ENCODE data around the gene TMEM87A. TPM values are rescaled to one million over a fixed set of nuclear protein-coding genes. Genes with fewer than 3 reads are reported as not detected.
A peak's percentile ranks its signal among the peaks of the same experiment; 100 is the strongest.

TMEM87A gene
- total RNA-seq, 2 experiments from 2014 or later, result 34.8 to 35.8 TPM

DNA sequence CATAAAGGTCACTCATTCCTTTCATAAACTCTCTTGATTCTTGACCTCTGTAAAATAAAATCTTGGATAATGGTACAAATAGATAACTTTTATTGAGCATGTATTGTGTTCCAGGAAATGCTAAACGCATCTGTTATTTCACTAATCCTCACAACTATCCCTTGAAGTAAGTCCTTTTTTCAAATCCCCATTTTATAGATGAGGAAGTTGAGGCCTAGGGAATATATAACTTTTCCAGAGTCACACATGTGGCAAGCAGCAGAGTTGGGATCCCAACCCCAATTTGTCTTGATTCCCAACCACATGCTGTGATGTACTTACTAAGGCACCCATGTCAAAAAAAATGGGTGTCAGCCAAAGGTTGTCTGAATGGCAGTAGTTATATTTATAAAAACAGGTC lies 71.4 kb downstream of the TMEM87A start:
- peaks cover 24% of the 10 kb centered on the region for H3K36me3 Mint-ChIP-seq
- peaks cover 30% of the 10 kb centered on the region for H3K4me1 Mint-ChIP-seq
- DNase-seq, result no peak
- no peak overlapping the region for H3K4me3 Mint-ChIP-seq
- H3K9me3 Mint-ChIP-seq, result no peaks in the 10 kb centered on the region
- no peaks in the 10 kb centered on the region for H3K27me3 Mint-ChIP-seq
- no peak overlapping the region for H3K27ac Mint-ChIP-seq

DNA sequence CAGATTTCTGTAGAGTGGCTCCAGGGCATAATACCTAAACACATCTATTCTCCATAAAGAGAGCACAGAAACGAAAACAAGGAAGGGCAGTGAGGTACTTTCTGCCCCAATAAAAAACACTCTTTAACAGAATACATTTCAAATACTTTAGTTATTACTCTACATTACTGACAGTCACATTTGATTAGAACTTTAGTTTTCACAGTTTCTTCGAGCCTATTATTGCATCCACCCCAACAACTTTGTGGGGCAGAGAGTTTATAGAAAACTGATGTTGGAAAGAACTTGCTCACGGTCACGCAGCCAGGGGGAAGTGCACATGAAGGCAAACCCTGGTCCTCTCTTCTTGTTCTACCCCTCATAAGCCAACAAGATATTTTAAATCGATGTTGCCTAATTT lies 74.1 kb downstream of the TMEM87A start:
- H3K36me3 Mint-ChIP-seq, result peaks cover 42% of the 10 kb centered on the region
- H3K27ac Mint-ChIP-seq, result no peak overlapping the region
- H3K9me3 Mint-ChIP-seq, result peaks cover 4% of the 10 kb centered on the region
- no peaks in the 10 kb centered on the region for H3K27me3 Mint-ChIP-seq
- DNase-seq, result no peak
- peaks cover 20% of the 10 kb centered on the region for H3K4me1 Mint-ChIP-seq
- H3K4me3 Mint-ChIP-seq, result no peak overlapping the region

DNA sequence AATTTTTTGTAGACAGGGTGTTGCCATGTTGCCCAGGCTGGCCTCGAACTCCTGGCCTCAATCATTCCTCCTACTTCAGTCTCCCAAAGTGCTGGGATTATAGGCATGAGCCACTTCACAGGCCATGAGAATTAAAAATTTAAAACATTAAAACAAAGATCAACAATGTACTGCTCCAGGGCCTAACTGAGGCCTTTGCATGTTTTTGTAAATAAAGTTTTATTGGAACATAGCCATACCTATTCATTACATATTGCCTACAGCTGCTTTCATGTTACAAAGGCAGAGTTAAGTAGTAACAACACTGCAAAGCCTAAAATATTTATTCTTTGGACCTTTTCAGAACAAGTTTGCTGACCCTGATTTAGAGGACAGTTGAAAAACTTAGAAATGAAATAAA lies 74.7 kb downstream of the TMEM87A start:
- Mint-ChIP-seq H3K27ac (no peak overlapping the region), H3K9me3 (peaks cover 4% of the 10 kb centered on the region), H3K27me3 (no peaks in the 10 kb centered on the region), H3K4me1 (peaks cover 22% of the 10 kb centered on the region), H3K4me3 (no peak overlapping the region), H3K36me3 (peaks cover 45% of the 10 kb centered on the region)
- DNase-seq, result no peak

DNA sequence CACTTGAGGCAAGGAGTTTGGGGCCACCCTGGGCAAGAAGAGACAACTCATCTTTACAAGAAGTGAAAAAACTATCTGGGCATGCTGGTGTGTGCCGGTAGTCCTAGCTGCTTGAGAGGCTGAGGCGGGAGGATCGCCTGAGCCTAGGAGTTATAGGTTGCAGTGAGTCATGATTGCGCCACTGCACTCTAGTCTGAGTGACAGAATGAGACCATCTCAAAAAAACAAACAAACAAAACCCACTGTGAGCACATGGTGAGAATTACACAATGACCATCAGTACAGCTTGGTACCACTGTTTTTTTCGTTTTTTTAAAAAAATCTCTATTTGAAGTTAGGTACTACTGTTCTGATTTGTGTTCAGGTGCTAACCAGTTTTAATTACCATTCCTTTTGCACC lies 78.7 kb downstream of the TMEM87A start:
- peaks cover 4% of the 10 kb centered on the region for H3K9me3 Mint-ChIP-seq
- H3K4me3 Mint-ChIP-seq, result no peak overlapping the region
- peak; percentile 17 for DNase-seq

DNA sequence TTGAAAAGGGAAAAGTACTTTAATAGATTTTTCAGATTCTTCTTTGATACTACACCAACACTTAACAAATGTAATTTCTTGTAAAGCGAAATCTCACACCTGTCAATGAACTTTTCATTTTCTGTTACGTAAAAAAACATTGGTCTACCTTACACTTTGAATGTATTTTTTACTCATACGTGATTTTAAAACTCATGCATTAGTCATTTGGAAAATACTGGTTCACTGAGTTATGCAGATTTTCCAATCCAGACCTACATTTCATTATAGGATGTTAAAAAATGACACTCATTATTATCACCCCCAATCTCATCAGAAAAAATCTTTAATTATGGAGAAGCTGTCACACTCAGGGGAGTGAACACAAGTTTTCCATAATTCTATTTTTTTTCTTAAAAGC lies 79.8 kb downstream of the TMEM87A start:
- Mint-ChIP-seq H3K4me1 (peaks cover 47% of the 10 kb centered on the region), H3K36me3 (peaks cover 65% of the 10 kb centered on the region), H3K27me3 (no peaks in the 10 kb centered on the region), H3K27ac (peak overlapping the region; percentile 93), H3K4me3 (peak overlapping the region; percentile 30), H3K9me3 (peaks cover 4% of the 10 kb centered on the region)
- DNase-seq, result no peak

More for the DNA sequence above, 78.7 kb downstream of the TMEM87A start:
- peaks cover 46% of the 10 kb centered on the region for H3K4me1 Mint-ChIP-seq
- H3K27ac Mint-ChIP-seq, result peak overlapping the region; percentile 93
- peaks cover 58% of the 10 kb centered on the region for H3K36me3 Mint-ChIP-seq
- no peaks in the 10 kb centered on the region for H3K27me3 Mint-ChIP-seq

DNA sequence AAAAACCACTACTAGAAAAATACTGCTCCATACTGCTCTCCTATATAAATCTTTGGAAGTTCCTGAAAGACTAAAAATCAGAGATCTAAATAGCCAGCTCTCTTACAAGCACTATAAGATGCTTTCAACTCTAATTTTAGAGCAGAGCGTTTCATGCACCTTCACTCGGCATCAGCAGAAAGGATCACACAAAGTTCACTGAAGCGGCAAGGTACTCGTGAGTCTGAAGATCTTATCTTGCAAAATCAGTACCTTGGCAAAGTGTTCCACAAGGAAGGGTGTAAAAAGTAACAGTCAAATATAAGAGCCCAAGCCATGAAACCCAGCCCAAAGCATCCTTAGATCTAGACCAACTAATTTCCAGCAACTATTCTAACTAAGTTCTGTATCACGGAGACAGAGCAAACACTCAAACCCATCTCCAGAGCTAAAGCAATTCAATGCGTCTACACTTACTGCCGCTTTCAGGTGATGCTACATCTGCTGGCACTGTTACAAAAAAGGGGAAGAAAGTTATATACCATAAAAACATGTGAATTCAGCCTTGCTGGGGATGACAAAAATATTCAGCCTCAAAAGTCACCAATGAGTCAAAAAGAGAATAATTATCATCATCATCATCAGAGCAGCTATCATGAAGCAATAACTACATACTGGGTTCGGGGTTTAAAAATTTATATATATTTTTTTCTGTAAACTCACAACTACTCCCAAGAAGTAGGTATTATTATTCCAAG lies 81.5 kb downstream of the TMEM87A start:
- Mint-ChIP-seq H3K9me3 (peaks cover 4% of the 10 kb centered on the region), H3K27ac (peak overlapping the region; percentile 18), H3K36me3 (peaks cover 55% of the 10 kb centered on the region), H3K27me3 (no peaks in the 10 kb centered on the region), H3K4me3 (no peak overlapping the region), H3K4me1 (peaks cover 47% of the 10 kb centered on the region)
- DNase-seq, result no peak

DNA sequence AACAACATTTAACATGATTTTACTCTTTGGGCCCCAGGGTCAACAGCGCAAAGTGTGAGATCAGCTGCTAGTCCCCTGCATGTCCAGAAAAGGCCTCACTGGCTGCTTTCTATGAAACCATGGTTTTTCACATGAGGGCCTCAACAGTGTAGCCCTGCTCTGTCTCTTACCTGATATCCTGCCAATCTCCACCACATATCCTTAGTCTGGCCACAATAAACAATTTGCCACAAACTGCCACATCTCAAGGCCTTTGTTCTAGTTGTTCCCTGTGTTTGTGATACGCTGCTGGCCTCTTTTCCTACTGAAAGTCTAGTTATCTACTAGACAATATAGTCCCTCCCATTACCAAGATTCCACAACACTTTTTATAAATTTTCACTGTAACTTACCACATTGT lies 82.9 kb downstream of the TMEM87A start:
- H3K27me3 Mint-ChIP-seq, result no peaks in the 10 kb centered on the region
- H3K4me3 Mint-ChIP-seq, result no peak overlapping the region
- peaks cover 48% of the 10 kb centered on the region for H3K36me3 Mint-ChIP-seq
- H3K9me3 Mint-ChIP-seq, result no peaks in the 10 kb centered on the region
- peaks cover 44% of the 10 kb centered on the region for H3K4me1 Mint-ChIP-seq
- no peak for DNase-seq
- H3K27ac Mint-ChIP-seq, result peak overlapping the region; percentile 25

DNA sequence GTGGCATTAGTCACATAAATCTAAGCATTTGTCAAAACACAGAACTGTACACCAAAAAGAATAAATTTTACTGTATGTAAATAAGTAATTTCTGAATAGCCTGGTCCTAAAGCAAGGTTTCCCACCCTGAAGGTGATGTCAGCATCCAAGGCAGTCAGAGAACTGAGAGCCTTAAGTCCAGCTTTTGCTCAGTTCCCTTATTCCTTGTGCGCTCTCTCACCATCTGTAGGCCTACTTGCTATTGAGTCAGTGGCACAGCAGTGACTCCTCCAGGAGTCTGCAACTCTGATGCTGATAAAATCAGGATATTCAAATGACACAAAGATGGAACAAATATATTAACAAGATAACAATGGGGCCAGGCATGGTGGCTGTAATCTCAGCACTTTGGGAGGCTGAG lies 87.4 kb downstream of the TMEM87A start:
- Mint-ChIP-seq H3K4me3 (no peak overlapping the region), H3K36me3 (peaks cover 36% of the 10 kb centered on the region), H3K27ac (no peak overlapping the region), H3K27me3 (no peaks in the 10 kb centered on the region), H3K4me1 (peaks cover 17% of the 10 kb centered on the region), H3K9me3 (no peaks in the 10 kb centered on the region)
- DNase-seq, result no peak

DNA sequence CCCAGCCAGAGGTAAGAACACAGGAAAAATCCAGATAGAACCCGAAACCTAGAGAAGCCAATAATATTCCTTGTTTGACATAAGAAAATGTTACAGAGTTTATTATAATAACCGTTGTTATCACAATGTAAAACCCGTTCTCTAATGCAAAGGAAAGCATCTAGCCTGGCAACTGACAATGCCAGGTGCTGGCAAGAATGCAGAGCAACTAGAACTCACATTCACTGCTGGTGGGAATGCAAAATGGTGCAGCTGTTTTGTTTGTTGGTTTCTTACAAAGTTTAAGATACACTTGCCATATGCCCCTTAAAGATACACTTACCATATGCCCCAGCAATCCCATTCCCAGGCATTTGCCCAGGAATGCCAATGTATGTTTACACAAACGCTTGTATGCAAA lies 88.5 kb downstream of the TMEM87A start:
- H3K9me3 Mint-ChIP-seq, result no peaks in the 10 kb centered on the region
- no peak overlapping the region for H3K27ac Mint-ChIP-seq
- H3K4me1 Mint-ChIP-seq, result peaks cover 8% of the 10 kb centered on the region
- H3K36me3 Mint-ChIP-seq, result peaks cover 28% of the 10 kb centered on the region
- H3K4me3 Mint-ChIP-seq, result no peak overlapping the region
- no peaks in the 10 kb centered on the region for H3K27me3 Mint-ChIP-seq
- no peak for DNase-seq

DNA sequence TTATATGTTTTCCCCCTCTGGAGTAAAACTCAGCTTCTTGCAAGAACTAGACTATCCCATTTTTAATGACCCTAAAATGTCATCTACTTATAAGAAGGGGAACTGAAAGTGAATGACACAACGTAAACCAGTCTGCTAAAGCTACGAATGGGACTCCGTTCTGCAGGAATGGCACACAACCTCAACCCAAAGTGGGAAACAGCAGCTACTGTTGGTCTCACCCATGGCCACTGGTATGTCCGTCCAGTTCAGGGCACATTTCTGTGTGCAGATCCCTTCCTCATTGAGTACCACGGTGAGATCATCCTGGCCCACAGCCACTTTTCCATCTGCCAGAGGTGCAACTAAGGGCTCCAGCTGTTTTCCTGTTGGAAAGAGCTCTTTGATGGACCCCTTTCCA lies 88.9 kb downstream of the TMEM87A start:
- H3K27ac Mint-ChIP-seq, result no peak overlapping the region
- DNase-seq, result no peak
- H3K36me3 Mint-ChIP-seq, result peaks cover 26% of the 10 kb centered on the region
- no peak overlapping the region for H3K4me3 Mint-ChIP-seq
- H3K4me1 Mint-ChIP-seq, result peaks cover 6% of the 10 kb centered on the region
- no peaks in the 10 kb centered on the region for H3K9me3 Mint-ChIP-seq
- no peaks in the 10 kb centered on the region for H3K27me3 Mint-ChIP-seq

DNA sequence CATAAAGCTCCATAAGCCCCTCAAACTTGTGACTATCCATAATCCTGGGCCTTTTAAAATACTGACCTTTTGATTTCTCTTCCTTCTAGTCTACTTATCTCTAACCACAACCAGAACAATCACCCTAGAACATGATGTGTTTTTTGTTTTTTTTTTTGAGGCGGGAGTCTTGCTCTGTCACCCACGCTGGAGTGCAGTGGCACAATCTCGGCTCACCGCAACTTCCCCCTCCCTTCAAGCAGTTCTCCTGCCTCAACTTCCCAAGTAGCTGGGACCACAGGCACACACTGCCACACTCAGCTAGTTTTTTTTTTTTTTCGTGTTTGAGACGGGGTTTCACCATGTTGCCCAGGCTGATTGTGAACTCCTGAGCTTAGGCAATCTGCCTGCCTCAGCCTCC lies 90.3 kb downstream of the TMEM87A start:
- Mint-ChIP-seq H3K36me3 (peaks cover 19% of the 10 kb centered on the region), H3K4me1 (peaks cover 2% of the 10 kb centered on the region), H3K9me3 (no peaks in the 10 kb centered on the region), H3K27me3 (no peaks in the 10 kb centered on the region), H3K4me3 (no peak overlapping the region), H3K27ac (peak overlapping the region; percentile 45)
- no peak for DNase-seq

DNA sequence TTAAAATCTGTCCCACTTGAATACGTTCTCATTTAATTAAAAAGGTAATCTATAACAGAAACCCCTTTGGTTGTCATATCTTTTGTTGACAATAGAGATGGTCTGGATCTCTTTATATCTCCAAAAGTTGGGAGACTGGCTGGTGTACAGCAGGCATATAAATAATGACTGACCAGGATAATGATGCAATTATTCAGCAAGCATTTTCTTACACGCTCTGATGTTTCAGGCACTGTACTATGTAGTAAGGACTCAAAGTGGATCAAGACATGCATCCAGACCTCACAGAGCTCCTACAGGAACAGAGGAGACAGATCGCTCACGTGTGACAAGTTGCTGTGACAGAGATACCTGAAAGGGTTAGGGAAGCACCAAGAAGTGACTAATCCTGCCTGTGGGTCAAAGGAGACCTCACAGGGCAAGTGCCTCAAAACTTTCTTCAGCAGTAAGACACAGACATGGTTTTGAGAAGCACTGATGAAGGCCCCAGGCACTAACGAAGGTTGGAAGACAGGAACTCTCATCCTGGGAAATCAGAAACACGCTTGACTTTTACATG lies 90.8 kb downstream of the TMEM87A start:
- H3K27me3 Mint-ChIP-seq, result no peaks in the 10 kb centered on the region
- H3K4me1 Mint-ChIP-seq, result peaks cover 2% of the 10 kb centered on the region
- H3K27ac Mint-ChIP-seq, result no peak overlapping the region
- peaks cover 19% of the 10 kb centered on the region for H3K36me3 Mint-ChIP-seq
- no peak overlapping the region for H3K4me3 Mint-ChIP-seq
- no peaks in the 10 kb centered on the region for H3K9me3 Mint-ChIP-seq
- DNase-seq, result no peak

DNA sequence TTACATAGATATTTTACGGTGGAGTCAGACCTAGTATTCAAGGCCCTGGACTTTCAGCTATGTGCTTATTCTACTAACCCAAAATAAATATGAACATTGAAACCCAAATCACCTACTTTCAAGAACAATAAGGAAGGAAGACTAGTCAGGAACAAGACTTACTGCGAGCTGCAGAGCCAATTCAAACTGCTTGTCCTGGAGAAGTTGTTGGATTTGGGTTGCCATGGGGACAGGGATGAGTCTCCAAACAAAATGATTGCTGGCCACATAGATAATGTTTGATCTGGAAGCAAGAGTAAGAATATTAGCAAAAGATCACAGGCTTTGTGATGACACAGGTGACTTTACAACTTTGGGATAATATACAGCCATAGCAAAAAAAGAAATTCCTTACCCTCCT lies 95.2 kb downstream of the TMEM87A start:
- Mint-ChIP-seq H3K9me3 (no peaks in the 10 kb centered on the region), H3K27ac (no peak overlapping the region), H3K4me3 (no peak overlapping the region), H3K4me1 (peaks cover 2% of the 10 kb centered on the region), H3K36me3 (peaks cover 8% of the 10 kb centered on the region), H3K27me3 (no peaks in the 10 kb centered on the region)
- no peak for DNase-seq

DNA sequence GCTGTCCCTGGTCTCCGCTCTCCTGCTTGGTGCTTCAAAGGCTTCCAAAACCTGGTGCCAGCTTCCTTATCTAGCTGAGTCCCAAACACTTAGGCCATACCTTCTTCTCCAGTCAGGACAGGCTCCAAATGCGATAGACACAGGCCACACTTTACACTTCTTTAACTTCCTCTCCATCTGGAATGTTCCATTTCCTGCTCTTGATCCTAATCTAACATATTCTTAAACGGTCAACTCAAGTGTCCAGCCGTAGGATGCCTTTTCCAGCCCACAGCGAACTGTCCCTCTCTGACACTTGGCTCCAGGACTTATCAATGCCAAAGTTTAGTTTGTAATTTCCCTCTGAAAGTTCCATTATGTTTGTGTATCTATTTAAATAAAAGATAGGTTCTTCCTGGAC lies 97.6 kb downstream of the TMEM87A start:
- DNase-seq, result no peak
- no peak overlapping the region for H3K4me3 Mint-ChIP-seq
- H3K4me1 Mint-ChIP-seq, result peaks cover 7% of the 10 kb centered on the region
- H3K36me3 Mint-ChIP-seq, result peaks cover 12% of the 10 kb centered on the region
- H3K27ac Mint-ChIP-seq, result no peak overlapping the region
- H3K9me3 Mint-ChIP-seq, result no peaks in the 10 kb centered on the region
- H3K27me3 Mint-ChIP-seq, result no peaks in the 10 kb centered on the region

DNA sequence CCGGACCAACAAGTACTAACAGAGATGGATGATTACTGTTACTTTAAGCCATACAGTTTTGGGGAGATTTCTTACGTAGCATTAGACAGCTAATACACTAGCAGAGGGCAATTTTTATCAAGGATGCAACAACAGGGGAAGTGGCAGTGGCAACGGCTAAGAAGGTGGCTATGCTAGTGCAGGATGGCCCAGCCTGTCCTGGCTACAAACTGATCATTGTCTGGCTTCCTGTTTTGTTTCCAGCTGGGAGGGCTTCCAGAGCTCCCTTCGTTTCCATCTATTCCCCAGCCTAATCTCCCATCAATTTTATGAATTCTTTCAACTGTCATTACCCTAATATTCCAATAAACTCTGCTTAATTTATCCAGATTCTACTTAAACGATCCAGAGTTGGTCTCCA lies 100.8 kb downstream of the TMEM87A start:
- no peaks in the 10 kb centered on the region for H3K9me3 Mint-ChIP-seq
- no peak overlapping the region for H3K4me3 Mint-ChIP-seq
- no peaks in the 10 kb centered on the region for H3K27me3 Mint-ChIP-seq
- peaks cover 16% of the 10 kb centered on the region for H3K36me3 Mint-ChIP-seq
- peak overlapping the region; percentile 46 for H3K27ac Mint-ChIP-seq
- no peak for DNase-seq
- peaks cover 7% of the 10 kb centered on the region for H3K4me1 Mint-ChIP-seq

DNA sequence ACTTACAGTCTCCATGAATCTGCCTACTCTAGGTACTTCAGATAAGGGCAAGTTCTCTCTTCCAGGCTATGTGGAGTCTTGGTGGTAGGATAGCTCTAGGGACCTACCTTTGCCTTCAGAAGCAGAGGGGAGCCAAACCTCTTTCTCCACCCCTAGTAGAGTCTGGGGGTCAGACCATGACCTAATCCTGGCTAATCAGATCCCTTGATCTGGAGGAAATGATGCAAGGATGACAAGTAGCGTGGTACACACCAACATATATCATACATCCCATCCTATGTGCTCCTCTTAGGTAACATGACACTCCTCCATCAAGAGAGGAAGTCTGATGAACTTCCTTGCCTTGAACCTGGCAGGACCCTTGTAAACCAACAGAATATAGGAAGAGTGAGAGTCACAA lies 101.4 kb downstream of the TMEM87A start:
- Mint-ChIP-seq H3K4me1 (peaks cover 7% of the 10 kb centered on the region), H3K27me3 (no peaks in the 10 kb centered on the region), H3K9me3 (no peaks in the 10 kb centered on the region), H3K36me3 (peaks cover 14% of the 10 kb centered on the region), H3K27ac (peak overlapping the region; percentile 12), H3K4me3 (no peak overlapping the region)
- DNase-seq, result no peak
